ENCODE measurements around the gene PKP1. TPM values are rescaled to one million over a fixed set of nuclear protein-coding genes. Genes with fewer than 3 reads are reported as not detected.

Gene PKP1
- total RNA-seq, 1 experiment from 2014 or later = not detected

DNA sequence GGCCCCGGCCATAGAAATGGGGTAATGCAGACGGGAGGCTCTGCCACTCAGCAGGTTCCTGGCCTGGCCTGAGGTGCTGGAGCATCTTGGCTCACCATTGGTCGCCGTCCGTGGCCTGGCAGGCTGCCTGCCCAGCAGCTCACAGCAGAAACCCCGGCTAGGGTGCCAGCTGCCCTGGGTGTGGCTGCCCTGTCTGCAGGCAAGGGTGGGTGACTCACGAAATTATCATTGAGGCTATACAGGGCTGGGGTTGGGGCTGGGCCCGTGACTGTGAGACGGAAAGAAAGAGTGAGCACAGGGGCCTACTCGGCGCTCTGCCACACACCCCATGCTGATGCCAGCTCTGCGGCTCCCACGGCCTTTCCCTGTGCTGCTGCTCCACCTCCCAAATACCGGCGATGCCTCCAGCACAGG lies 8.0 kb upstream of the PKP1 start:
- Mint-ChIP-seq H3K27ac (ENCODE audit: unreplicated experiment) (no peak overlapping the region), H3K36me3 (ENCODE audit: insufficient read depth, unreplicated experiment) (no peaks in the 10 kb centered on the region), H3K27me3 (ENCODE audit: insufficient read depth, unreplicated experiment) (peaks cover 2% of the 10 kb centered on the region), H3K4me3 (ENCODE audit: unreplicated experiment) (no peak overlapping the region), H3K4me1 (ENCODE audit: low read depth, unreplicated experiment) (no peaks in the 10 kb centered on the region), H3K9me3 (ENCODE audit: unreplicated experiment) (no peaks in the 10 kb centered on the region)
- POLR2A ChIA-PET = no interaction called here
- no peaks in the 10 kb centered on the region for H3K36me3 ChIP-seq (ENCODE audit: control insufficient read depth, insufficient read depth, low read length)
- no peak for TF ChIP-seq CTCF (IDR thresholded peaks at IDR 0.05; ENCODE audit: insufficient read depth in 1 of 2, low read depth in 1 of 2, low read length in 1 of 2, severe bottlenecking in 1 of 2, unreplicated experiment in 1 of 2)
- no peak for DNase-seq
- CTCF ChIA-PET = no interaction called here
- no peaks in the 10 kb centered on the region for H3K4me1 ChIP-seq
- no TSS peak for BruUV-seq (replicated peaks)
- intact Hi-C loops (cut with micrococcal nuclease; ENCODE audit: unreplicated experiment) = no loop called here
- no peaks in the 10 kb centered on the region for H3K9me3 ChIP-seq
- H3K27me3 ChIP-seq (replicated peaks; ENCODE audit: control insufficient read depth, insufficient read depth, low read length) = no peaks in the 10 kb centered on the region; the same call in none of the 2 replicates
- H3K4me3 ChIP-seq (ENCODE audit: low read depth, low read length) = no peak overlapping the region

- H3K4me3 ChIP-seq (ENCODE audit: low read depth, low read length) = no peak overlapping the region
- Mint-ChIP-seq H3K36me3 (ENCODE audit: insufficient read depth, unreplicated experiment) (no peaks in the 10 kb centered on the region), H3K27me3 (ENCODE audit: insufficient read depth, unreplicated experiment) (peaks cover 2% of the 10 kb centered on the region), H3K4me1 (ENCODE audit: low read depth, unreplicated experiment) (no peaks in the 10 kb centered on the region), H3K9me3 (ENCODE audit: unreplicated experiment) (no peaks in the 10 kb centered on the region), H3K4me3 (ENCODE audit: unreplicated experiment) (no peak overlapping the region), H3K27ac (ENCODE audit: unreplicated experiment) (no peak overlapping the region)
- TF ChIP-seq CTCF (IDR thresholded peaks at IDR 0.05; ENCODE audit: insufficient read depth in 1 of 2, low read depth in 1 of 2, low read length in 1 of 2, severe bottlenecking in 1 of 2, unreplicated experiment in 1 of 2) = no peak
- no peaks in the 10 kb centered on the region; the same call in none of the 2 replicates for H3K27me3 ChIP-seq (replicated peaks; ENCODE audit: control insufficient read depth, insufficient read depth, low read length)
- no peaks in the 10 kb centered on the region for H3K4me1 ChIP-seq
- ChIA-PET POLR2A (interaction anchor here (0.6 kb wide), 1 partner anchor 95 kb away, joined by 4 read pairs; no protein-coding TSS in a partner anchor), CTCF (interaction anchor here (0.6 kb wide), 1 partner anchor 321 kb away, joined by 3 read pairs; no protein-coding TSS in a partner anchor)
- no peak for DNase-seq
- no TSS peak for BruUV-seq (replicated peaks)
- H3K36me3 ChIP-seq (ENCODE audit: control insufficient read depth, insufficient read depth, low read length) = no peaks in the 10 kb centered on the region
- H3K9me3 ChIP-seq = no peaks in the 10 kb centered on the region
- intact Hi-C loops (cut with micrococcal nuclease; ENCODE audit: unreplicated experiment) = no loop called here
Observed at GRCh38 chr1:201276891-201277290, 6.4 kb upstream of the PKP1 start.

DNA sequence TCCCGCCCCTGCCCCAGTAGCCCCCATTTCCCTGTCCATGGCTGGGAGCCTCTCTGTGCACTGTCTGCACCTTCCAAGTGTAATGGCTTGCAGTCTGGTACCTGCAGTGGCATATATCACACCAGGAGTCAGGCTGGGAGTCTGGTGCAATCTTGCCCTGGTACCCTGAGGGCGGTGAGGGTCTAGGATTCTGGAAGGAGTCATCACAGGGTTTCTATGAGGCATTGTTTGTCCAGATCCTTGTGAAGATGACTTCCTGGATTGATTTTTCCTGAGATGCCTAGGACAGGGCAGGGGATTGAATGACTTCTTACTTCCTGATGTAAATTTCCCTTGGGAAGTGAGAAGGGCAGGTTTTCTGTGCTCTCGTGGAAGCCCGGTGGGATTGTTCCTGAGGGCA lies 5.9 kb upstream of the PKP1 start:
- Mint-ChIP-seq H3K36me3 (ENCODE audit: insufficient read depth, unreplicated experiment) (no peaks in the 10 kb centered on the region), H3K27me3 (ENCODE audit: insufficient read depth, unreplicated experiment) (peaks cover 2% of the 10 kb centered on the region), H3K9me3 (ENCODE audit: unreplicated experiment) (no peaks in the 10 kb centered on the region), H3K4me3 (ENCODE audit: unreplicated experiment) (no peak overlapping the region), H3K4me1 (ENCODE audit: low read depth, unreplicated experiment) (no peaks in the 10 kb centered on the region), H3K27ac (ENCODE audit: unreplicated experiment) (no peak overlapping the region)
- Histone ChIP-seq H3K27me3 (replicated peaks; ENCODE audit: control insufficient read depth, insufficient read depth, low read length) (no peaks in the 10 kb centered on the region; the same call in none of the 2 replicates), H3K4me3 (ENCODE audit: low read depth, low read length) (no peak overlapping the region), H3K36me3 (ENCODE audit: control insufficient read depth, insufficient read depth, low read length) (no peaks in the 10 kb centered on the region), H3K9me3 (no peaks in the 10 kb centered on the region), H3K4me1 (no peaks in the 10 kb centered on the region)
- intact Hi-C loops (cut with micrococcal nuclease; ENCODE audit: unreplicated experiment) = no loop called here
- DNase-seq = no peak
- BruUV-seq (replicated peaks) = no TSS peak
- TF ChIP-seq CTCF (IDR thresholded peaks at IDR 0.05; ENCODE audit: insufficient read depth in 1 of 2, low read depth in 1 of 2, low read length in 1 of 2, severe bottlenecking in 1 of 2, unreplicated experiment in 1 of 2) = no peak
- POLR2A ChIA-PET = interaction anchor here (0.6 kb wide), 1 partner anchor 94 kb away, joined by 4 read pairs; no protein-coding TSS in a partner anchor
- CTCF ChIA-PET = interaction anchor here (0.6 kb wide), 1 partner anchor 320 kb away, joined by 3 read pairs; no protein-coding TSS in a partner anchor
